ENCODE measurements around the gene C19orf38. TPM values are rescaled to one million over a fixed set of nuclear protein-coding genes. Genes with fewer than 3 reads are reported as not detected.

Gene C19orf38
- polyA plus RNA-seq, 1 of the 3 experiments (the other 2 are of a cell fraction), result 0.15 TPM

GRCh38 chr19:10852941-10853340 lies 4.7 kb downstream of the C19orf38 start:
- Histone ChIP-seq H3K9me3 (no peaks in the 10 kb centered on the region), H2AFZ (ENCODE audit: low read depth) (no peak overlapping the region), H4K20me1 (ENCODE audit: insufficient read depth) (no peaks in the 10 kb centered on the region), H3F3A (replicated peaks; ENCODE audit: insufficient read depth) (no peaks in the 10 kb centered on the region), H3K27me3 (ENCODE audit: insufficient read depth) (no peaks in the 10 kb centered on the region), H3K4me3 (ENCODE audit: low read depth in 2 of 2, low read length in 1 of 2) (no peak overlapping the region), H3K36me3 (replicated peaks in 1 of 2; ENCODE audit: control insufficient read depth in 1 of 2, insufficient read depth in 2 of 2, low read length in 1 of 2) (no peaks in the 10 kb centered on the region), H3K4me1 (ENCODE audit: control insufficient read depth in 1 of 2, insufficient read depth in 2 of 2, low read depth in 1 of 2, low read length in 1 of 2) (no peaks in the 10 kb centered on the region), H3K9me2 (no peaks in the 10 kb centered on the region), H3K9ac (no peak overlapping the region), H3K27ac (ENCODE audit: low read depth in 2 of 2, low read length in 1 of 2) (no peak overlapping the region), H3K4me2 (no peak overlapping the region), H3K79me2 (ENCODE audit: insufficient read depth) (no peaks in the 10 kb centered on the region)
- DNase-seq, result no peak
- CTCF ChIA-PET, result interaction anchor here (2.5 to 4.5 kb wide), 2 partner anchors 11 to 17 kb away, joined by 13 to 51 read pairs; partner anchors contain the start of gene TMED1
- 76% methylated on average over 7 of the region's 7 CpGs for WGBS (ENCODE audit: low lambda C conversion rate)
- no peak for TF ChIP-seq FOXM1 (IDR thresholded peaks at IDR 0.05; ENCODE audit: low read depth)
- TF ChIP-seq EP300 (IDR thresholded peaks at IDR 0.05; ENCODE audit: borderline replicate concordance in 1 of 2, low read depth in 1 of 2, low read length in 1 of 2), result no peak
- no peak for TF ChIP-seq RAD21 (IDR thresholded peaks at IDR 0.05; ENCODE audit: low read length)
- no peak for TF ChIP-seq MAX (IDR thresholded peaks at IDR 0.05; ENCODE audit: low read depth)
- TF ChIP-seq, protein P1, sequence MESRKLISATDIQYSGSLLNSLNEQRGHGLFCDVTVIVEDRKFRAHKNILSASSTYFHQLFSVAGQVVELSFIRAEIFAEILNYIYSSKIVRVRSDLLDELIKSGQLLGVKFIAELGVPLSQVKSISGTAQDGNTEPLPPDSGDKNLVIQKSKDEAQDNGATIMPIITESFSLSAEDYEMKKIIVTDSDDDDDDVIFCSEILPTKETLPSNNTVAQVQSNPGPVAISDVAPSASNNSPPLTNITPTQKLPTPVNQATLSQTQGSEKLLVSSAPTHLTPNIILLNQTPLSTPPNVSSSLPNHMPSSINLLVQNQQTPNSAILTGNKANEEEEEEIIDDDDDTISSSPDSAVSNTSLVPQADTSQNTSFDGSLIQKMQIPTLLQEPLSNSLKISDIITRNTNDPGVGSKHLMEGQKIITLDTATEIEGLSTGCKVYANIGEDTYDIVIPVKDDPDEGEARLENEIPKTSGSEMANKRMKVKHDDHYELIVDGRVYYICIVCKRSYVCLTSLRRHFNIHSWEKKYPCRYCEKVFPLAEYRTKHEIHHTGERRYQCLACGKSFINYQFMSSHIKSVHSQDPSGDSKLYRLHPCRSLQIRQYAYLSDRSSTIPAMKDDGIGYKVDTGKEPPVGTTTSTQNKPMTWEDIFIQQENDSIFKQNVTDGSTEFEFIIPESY (IDR thresholded peaks at IDR 0.05; ENCODE audit: borderline replicate concordance, low read depth), result no peak
- TF ChIP-seq MXI1 (IDR thresholded peaks at IDR 0.05; ENCODE audit: low read depth, low read length), result no peak
- no peak for TF ChIP-seq IRF3 (IDR thresholded peaks at IDR 0.05; ENCODE audit: low read depth, low read length)
- TF ChIP-seq EZH2phosphoT487 (IDR thresholded peaks at IDR 0.05; ENCODE audit: borderline replicate concordance, low read depth), result no peak
- TF ChIP-seq, protein P2, sequence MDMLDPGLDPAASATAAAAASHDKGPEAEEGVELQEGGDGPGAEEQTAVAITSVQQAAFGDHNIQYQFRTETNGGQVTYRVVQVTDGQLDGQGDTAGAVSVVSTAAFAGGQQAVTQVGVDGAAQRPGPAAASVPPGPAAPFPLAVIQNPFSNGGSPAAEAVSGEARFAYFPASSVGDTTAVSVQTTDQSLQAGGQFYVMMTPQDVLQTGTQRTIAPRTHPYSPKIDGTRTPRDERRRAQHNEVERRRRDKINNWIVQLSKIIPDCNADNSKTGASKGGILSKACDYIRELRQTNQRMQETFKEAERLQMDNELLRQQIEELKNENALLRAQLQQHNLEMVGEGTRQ (IDR thresholded peaks at IDR 0.05; ENCODE audit: borderline replicate concordance, low read depth, low read length), result no peak
- no peak for TF ChIP-seq ELF1 (IDR thresholded peaks at IDR 0.05)
- TF ChIP-seq TAF1 (IDR thresholded peaks at IDR 0.05; ENCODE audit: borderline replicate concordance, low read depth, low read length), result no peak
- TF ChIP-seq SMC3 (IDR thresholded peaks at IDR 0.05; ENCODE audit: low read depth, low read length), result no peak
- TF ChIP-seq RFX5 (IDR thresholded peaks at IDR 0.05; ENCODE audit: low read length), result no peak
- TF ChIP-seq, protein P3, sequence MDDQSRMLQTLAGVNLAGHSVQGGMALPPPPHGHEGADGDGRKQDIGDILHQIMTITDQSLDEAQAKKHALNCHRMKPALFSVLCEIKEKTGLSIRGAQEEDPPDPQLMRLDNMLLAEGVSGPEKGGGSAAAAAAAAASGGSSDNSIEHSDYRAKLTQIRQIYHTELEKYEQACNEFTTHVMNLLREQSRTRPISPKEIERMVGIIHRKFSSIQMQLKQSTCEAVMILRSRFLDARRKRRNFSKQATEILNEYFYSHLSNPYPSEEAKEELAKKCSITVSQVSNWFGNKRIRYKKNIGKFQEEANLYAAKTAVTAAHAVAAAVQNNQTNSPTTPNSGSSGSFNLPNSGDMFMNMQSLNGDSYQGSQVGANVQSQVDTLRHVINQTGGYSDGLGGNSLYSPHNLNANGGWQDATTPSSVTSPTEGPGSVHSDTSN (IDR thresholded peaks at IDR 0.05), result no peak
- no peak for TF ChIP-seq RCOR1 (IDR thresholded peaks at IDR 0.05; ENCODE audit: low read length)
- no peak for TF ChIP-seq SIN3A (IDR thresholded peaks at IDR 0.05; ENCODE audit: borderline replicate concordance, low read depth, low read length)
- TF ChIP-seq POLR2AphosphoS5 (IDR thresholded peaks at IDR 0.05; ENCODE audit: low read depth, low read length), result no peak
- TF ChIP-seq CHD2 (IDR thresholded peaks at IDR 0.05; ENCODE audit: low read length, partially characterized antibody), result no peak
- TF ChIP-seq CTCF (IDR thresholded peaks at IDR 0.05), result no peak
- POLR2A ChIA-PET, result no interaction called here
